Pancreas (tissue), 10 donors: ENCODE results near the gene KCNK7. TPM values are rescaled to one million over a fixed set of nuclear protein-coding genes. Genes with fewer than 3 reads are reported as not detected.

Experiments used
- ATAC-seq, 4 donors: fragments of 200-7000 bp; cut with Tn5 transposase; one replicate each; pipeline versions ENCODE4 v1.8.0 to v1.9.1; 2020; ENCODE audit warnings: mild to moderate bottlenecking in 4 of 4, moderate library complexity in 4 of 4
- DNase-seq, 6 donors: peaks; one replicate each; pipeline ENCODE4 v3.0.0-alpha.2; 2020
- FAIRE-seq: peaks from 2 replicates; lab custom pipeline; 2012; peaks lifted over from hg19 to GRCh38; lab: Jason Lieb, UNC
- H3K27ac ChIP-seq, 4 donors: fragments of 200-600 bp; sonication (generic); 1 replicate in 3 of 4; 2 replicates in 1 of 4; pipeline versions ENCODE4 v1.5.0 to v1.8.0; 2020
- H3K27me3 ChIP-seq, 4 donors: fragments of 200-600 bp; one replicate each; pipeline ENCODE4 v1.8.0; 2021
- H3K36me3 ChIP-seq, 3 donors: fragments of 200-600 bp; sonication (generic) in 1 of 3; one replicate each; pipeline versions ENCODE4 v1.5.0 to v1.8.0; 2020 to 2021
- H3K4me1 ChIP-seq, 3 donors: fragments of 200-600 bp; one replicate each; pipeline ENCODE4 v1.8.0; 2021
- H3K4me3 ChIP-seq, 4 donors: fragments of 200-600 bp; sonication (generic) in 2 of 4; one replicate each; pipeline versions ENCODE4 v1.5.0 to v1.8.0; 2020 to 2021
- H3K9me3 ChIP-seq, 4 donors: fragments of 200-600 bp; one replicate each; pipeline ENCODE4 v1.8.0; 2021
- WGBS, 2 donors: extraction: QIAGEN DNeasy Blood & Tissue Kit; methylation state at CpG; one replicate each; pipeline ENCODE4 v1.1.7; 2013; 5-methylcytosine and 5-hydroxymethylcytosine counted together
- intact Hi-C, 3 donors: fragments of 100-400 bp; cut with DNase I; formaldehyde crosslinking; loops; one replicate each; pipeline versions ENCODE4 v1.11.1 to v1.14.2; 2022
- polyA plus RNA-seq, 2 donors: library from polyadenylated mRNA; stranded (reverse); fragments of 200-250 nt; gene quantifications; one replicate each; pipeline ENCODE4 v1.2.3, GENCODE V29; 2013
- total RNA-seq, 6 donors: library from RNA; stranded (reverse); fragmentation: NEBNext Ultra II Directional in 4 of 6; extraction: Animal tissue kit (Norgen Biotek cat#: 25700) in 4 of 6; gene quantifications; one replicate each; pipeline versions ENCODE4 v1.2.1 to v1.2.4, GENCODE V29; 2021 to 2023
- TF ChIP-seq, protein P1 (sequence below), 4 donors: fragments of 200-600 bp; sonication (generic) in 3 of 4; IDR thresholded peaks; one replicate each; pipeline versions ENCODE4 v1.5.0 to v1.8.0; 2021; ENCODE audit warnings: antibody characterized with exemption in 4 of 4
- donor health status: healthy with polysubstance abuse.
- donor health status: DM: no; HTN: no; CAD: no; lungs with moderate emphysema.
- donor health status: DM: no; HTN: no; CAD: no.
- donor health status: control.
- donor health status: control.
- donor health status: Bipolar disorder and iron deficiency.
- donor health status: DM: yes; HTN: yes; CAD: no.
- donor health status: DM: no; HTN: no; CAD: no.
- donor health status: DM: no; HTN: no; CAD: no.
- donor health status: DM: yes; HTN: yes; CAD: no.

Gene KCNK7
- total and polyA plus RNA-seq, 8 donors, result 0.19 to 1.6 (median 0.84) TPM; not detected in 3

DNA sequence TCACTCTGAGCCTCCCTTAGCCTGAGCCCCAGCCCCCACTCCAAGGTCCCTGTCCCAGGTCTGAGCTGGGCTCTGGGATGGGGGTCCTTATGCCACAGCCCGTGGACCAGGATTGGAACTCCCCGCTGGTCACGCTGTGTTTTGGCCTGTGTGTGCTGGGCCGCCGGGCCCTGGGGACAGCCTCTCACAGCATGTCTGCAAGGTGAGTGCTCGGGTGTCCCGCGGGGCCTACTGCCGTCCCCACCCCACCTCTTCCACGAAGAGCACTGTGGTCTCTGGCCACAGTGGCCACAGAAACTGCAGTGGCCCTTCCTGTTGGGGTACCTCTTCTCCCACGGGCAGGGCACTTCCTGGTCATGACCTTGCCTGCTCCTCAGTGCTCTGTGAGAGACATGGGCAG lies 38.8 kb upstream of the KCNK7 start:
- Histone ChIP-seq H3K27ac (no peak overlapping the region), H3K36me3 (peaks cover 3 to 34% (median 27%) of the 10 kb centered on the region in 3 donors), H3K4me3 (no peak overlapping the region), H3K4me1 (peaks cover 8 to 9% (median 9%) of the 10 kb centered on the region in 3 donors), H3K27me3 (no peaks in the 10 kb centered on the region), H3K9me3 (no peaks in the 10 kb centered on the region)
- no peak for FAIRE-seq
- TF ChIP-seq, protein P1, sequence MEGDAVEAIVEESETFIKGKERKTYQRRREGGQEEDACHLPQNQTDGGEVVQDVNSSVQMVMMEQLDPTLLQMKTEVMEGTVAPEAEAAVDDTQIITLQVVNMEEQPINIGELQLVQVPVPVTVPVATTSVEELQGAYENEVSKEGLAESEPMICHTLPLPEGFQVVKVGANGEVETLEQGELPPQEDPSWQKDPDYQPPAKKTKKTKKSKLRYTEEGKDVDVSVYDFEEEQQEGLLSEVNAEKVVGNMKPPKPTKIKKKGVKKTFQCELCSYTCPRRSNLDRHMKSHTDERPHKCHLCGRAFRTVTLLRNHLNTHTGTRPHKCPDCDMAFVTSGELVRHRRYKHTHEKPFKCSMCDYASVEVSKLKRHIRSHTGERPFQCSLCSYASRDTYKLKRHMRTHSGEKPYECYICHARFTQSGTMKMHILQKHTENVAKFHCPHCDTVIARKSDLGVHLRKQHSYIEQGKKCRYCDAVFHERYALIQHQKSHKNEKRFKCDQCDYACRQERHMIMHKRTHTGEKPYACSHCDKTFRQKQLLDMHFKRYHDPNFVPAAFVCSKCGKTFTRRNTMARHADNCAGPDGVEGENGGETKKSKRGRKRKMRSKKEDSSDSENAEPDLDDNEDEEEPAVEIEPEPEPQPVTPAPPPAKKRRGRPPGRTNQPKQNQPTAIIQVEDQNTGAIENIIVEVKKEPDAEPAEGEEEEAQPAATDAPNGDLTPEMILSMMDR (IDR thresholded peaks at IDR 0.05), result no peak
- WGBS, 2 donors, result 93 to 94% methylated on average over 11 of the region's 11 CpGs
- intact Hi-C loops, result no loop called here
- no peak for DNase-seq
- no peak for ATAC-seq

DNA sequence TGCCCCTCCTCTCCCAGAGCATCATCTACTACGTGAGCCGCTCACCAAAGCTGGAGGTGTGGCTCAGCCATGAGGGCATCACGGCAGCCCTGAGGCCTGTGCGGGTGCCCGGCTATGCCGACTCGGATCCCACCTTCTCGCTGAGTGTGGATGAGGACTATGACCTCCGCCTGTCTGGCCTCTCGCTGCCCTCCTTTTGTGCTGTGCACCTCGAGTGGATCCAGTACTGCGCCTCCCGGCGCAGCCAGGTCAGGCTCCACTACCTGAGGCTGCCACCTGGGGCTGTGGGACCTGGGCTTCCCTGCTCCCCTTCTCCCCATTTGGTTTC lies 38.5 kb upstream of the KCNK7 start:
- intact Hi-C loops, result no loop called here
- H3K36me3 ChIP-seq, result peaks cover 3 to 38% (median 30%) of the 10 kb centered on the region in 3 donors
- no peak overlapping the region for H3K4me3 ChIP-seq
- no peak for FAIRE-seq
- TF ChIP-seq, protein P1 (IDR thresholded peaks at IDR 0.05), result no peak
- no peaks in the 10 kb centered on the region for H3K27me3 ChIP-seq
- H3K27ac ChIP-seq, result no peak overlapping the region
- WGBS, 2 donors, result 90 to 91% methylated on average over 13 to 14 of the region's 14 CpGs
- no peaks in the 10 kb centered on the region for H3K9me3 ChIP-seq
- DNase-seq, result no peak
- no peak for ATAC-seq
- H3K4me1 ChIP-seq, result peaks cover 8 to 9% (median 9%) of the 10 kb centered on the region in 3 donors

DNA sequence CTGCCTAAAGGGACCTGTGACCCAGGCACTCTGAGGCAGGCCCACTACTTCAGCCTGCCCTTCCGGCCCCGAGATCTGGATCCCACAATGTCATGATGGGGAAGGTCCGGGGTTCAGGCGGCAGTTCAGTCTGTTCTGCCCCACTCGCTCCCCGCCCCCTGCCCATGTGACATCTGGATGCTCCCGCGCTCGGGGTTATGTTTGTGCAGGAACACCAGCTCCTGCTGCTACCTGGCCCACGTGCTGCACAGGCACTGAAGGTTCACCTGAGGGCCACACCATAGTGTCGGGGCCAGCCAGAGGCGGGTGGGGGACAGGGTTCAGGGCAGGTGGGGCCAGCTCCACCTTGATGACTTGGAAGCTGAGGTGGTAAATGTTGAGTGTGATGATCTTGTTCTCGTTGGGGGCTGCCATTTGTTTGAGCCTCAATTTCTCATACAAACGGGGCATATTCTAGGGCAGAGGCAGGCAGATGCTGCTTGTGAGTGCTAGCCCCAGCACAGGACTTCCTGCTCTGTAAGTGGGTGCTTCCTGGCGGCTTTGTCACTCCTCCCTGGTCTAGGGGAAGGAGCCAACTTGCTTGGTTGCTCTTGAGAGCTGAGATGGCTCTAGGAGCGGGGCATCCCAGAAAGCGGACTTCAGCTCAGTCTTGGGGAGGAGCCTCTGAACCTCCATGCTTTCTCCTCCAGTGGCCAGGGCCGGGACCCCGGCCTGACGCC lies 37.9 kb upstream of the KCNK7 start:
- Histone ChIP-seq H3K27me3 (no peaks in the 10 kb centered on the region), H3K4me1 (peaks cover 8 to 9% (median 9%) of the 10 kb centered on the region in 3 donors), H3K36me3 (peaks cover 3 to 41% (median 30%) of the 10 kb centered on the region in 3 donors), H3K4me3 (no peak overlapping the region), H3K9me3 (no peaks in the 10 kb centered on the region), H3K27ac (no peak overlapping the region)
- no peak for FAIRE-seq
- no peak for ATAC-seq
- WGBS, 2 donors, result 78 to 81% methylated on average over 20 of the region's 20 CpGs
- TF ChIP-seq, protein P1 (IDR thresholded peaks at IDR 0.05), result no peak
- intact Hi-C loops, result no loop called here
- DNase-seq, result peak in 1 of 6 donors; percentile 40

DNA sequence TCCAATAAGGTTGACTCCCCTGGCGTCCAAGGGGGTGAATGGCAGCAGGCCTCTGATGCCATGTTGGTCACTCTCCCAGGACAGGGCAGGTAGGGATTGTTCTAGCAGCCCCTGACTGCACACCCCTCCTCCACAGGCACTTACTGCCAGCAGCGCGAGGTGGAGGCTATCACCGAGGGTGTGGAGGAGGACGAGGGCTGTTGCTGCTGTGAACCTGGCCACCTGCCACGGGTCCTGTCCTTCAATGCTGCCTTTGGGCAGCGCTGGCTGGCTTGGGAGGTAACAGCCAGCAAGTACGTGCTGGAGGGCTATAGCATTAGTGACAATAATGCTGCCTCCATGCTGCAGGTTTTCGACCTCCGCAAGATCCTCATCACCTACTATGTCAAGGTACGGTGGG lies 34.6 kb upstream of the KCNK7 start:
- H3K27ac ChIP-seq, result no peak overlapping the region
- no peaks in the 10 kb centered on the region for H3K9me3 ChIP-seq
- intact Hi-C loops, result no loop called here
- ATAC-seq, result no peak
- no peak for FAIRE-seq
- H3K27me3 ChIP-seq, result no peaks in the 10 kb centered on the region
- peaks cover 0 to 49% (median 48%) of the 10 kb centered on the region in 3 donors for H3K36me3 ChIP-seq
- no peak overlapping the region for H3K4me3 ChIP-seq
- no peaks in the 10 kb centered on the region for H3K4me1 ChIP-seq
- DNase-seq, result no peak
- TF ChIP-seq, protein P1 (IDR thresholded peaks at IDR 0.05), result no peak
- 69 to 70% methylated on average over 11 of the region's 11 CpGs for WGBS, 2 donors

DNA sequence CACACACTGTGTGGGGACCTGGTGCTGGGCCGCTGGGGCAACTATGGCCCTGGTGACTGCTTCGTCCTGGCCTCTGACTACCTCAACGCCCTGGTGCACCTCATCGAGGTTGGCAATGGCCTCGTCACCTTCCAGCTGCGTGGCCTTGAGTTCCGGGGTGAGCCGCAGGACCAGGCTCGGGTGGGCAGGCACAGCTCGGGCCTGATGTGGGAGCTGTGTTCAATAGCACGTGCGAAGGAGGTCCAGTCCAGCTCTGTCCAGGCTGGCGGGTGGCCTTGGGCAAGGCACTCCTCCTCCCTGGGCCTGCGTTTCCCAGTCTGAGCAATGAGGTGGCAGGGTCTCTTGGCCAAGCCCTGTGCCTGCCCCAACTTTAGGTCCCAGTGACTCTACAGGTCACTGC lies 34.0 kb upstream of the KCNK7 start:
- WGBS, 2 donors, result 89 to 90% methylated on average over 14 of the region's 14 CpGs
- H3K27me3 ChIP-seq, result no peaks in the 10 kb centered on the region
- DNase-seq, result no peak
- peaks cover 0 to 44% (median 43%) of the 10 kb centered on the region in 3 donors for H3K36me3 ChIP-seq
- no peaks in the 10 kb centered on the region for H3K9me3 ChIP-seq
- TF ChIP-seq, protein P1 (IDR thresholded peaks at IDR 0.05), result no peak
- no peak overlapping the region for H3K4me3 ChIP-seq
- ATAC-seq, result no peak
- no peaks in the 10 kb centered on the region for H3K4me1 ChIP-seq
- FAIRE-seq, result no peak
- H3K27ac ChIP-seq, result no peak overlapping the region
- intact Hi-C loops, result loop anchor here in 1 of 3 donors (10.0 kb wide), 1 partner anchor 355 kb away; no protein-coding TSS in a partner anchor
